SKM-1 treated with dmso at 0.1 percent for 144 hours (cell line): ENCODE data around the gene WEE2.
A peak's percentile ranks its signal among the peaks of the same experiment; 100 is the strongest.

ENCODE experiments used
- DNase-seq: peaks from one replicate; lab custom pipeline; 2025; ENCODE audit not compliant: unreplicated experiment; lab: John Stamatoyannopoulos, UW

The WEE2 gene

GRCh38 chr7:141708351-141708750, at the start of gene WEE2:
Gene WEE2 (plus strand): TSS chr7:141708353. CDS start chr7:141708759, 406 bp downstream.
- DNase-seq, result no peak

GRCh38 chr7:141659501-141659900, 48.7 kb upstream of the WEE2 start:
- no peak for DNase-seq

- peak; percentile 73 for DNase-seq
Observed at GRCh38 chr7:141660259-141660658, 47.9 kb upstream of the WEE2 start.

GRCh38 chr7:141663081-141663849, 44.9 kb upstream of the WEE2 start:
- no peak for DNase-seq

- no peak for DNase-seq
Observed at GRCh38 chr7:141664450-141664849, 43.7 kb upstream of the WEE2 start.

GRCh38 chr7:141665208-141666035, 42.7 kb upstream of the WEE2 start:
- no peak for DNase-seq

- DNase-seq, result no peak
Observed at GRCh38 chr7:141666071-141666470, 42.1 kb upstream of the WEE2 start.

- DNase-seq, result no peak
Observed at GRCh38 chr7:141668853-141669252, 39.3 kb upstream of the WEE2 start.

GRCh38 chr7:141671705-141672496, 36.3 kb upstream of the WEE2 start:
- peak; percentile 27 for DNase-seq

- no peak for DNase-seq
Observed at GRCh38 chr7:141673346-141673745, 34.8 kb upstream of the WEE2 start.

- no peak for DNase-seq
Observed at GRCh38 chr7:141674171-141674671, 33.9 kb upstream of the WEE2 start.

- no peak for DNase-seq
Observed at GRCh38 chr7:141674702-141675101, 33.5 kb upstream of the WEE2 start.

GRCh38 chr7:141675436-141676215, 32.5 kb upstream of the WEE2 start:
- DNase-seq, result peak; percentile 26

- DNase-seq, result no peak
Observed at GRCh38 chr7:141676618-141677017, 31.5 kb upstream of the WEE2 start.

- DNase-seq, result no peak
Observed at GRCh38 chr7:141679014-141679413, 29.1 kb upstream of the WEE2 start.

- no peak for DNase-seq
Observed at GRCh38 chr7:141685285-141686023, 22.7 kb upstream of the WEE2 start.

- no peak for DNase-seq
Observed at GRCh38 chr7:141686074-141686473, 22.1 kb upstream of the WEE2 start.

- no peak for DNase-seq
Observed at GRCh38 chr7:141686670-141687069, 21.5 kb upstream of the WEE2 start.

- no peak for DNase-seq
Observed at GRCh38 chr7:141688043-141688442, 20.1 kb upstream of the WEE2 start.
